Stimulated activated naive CD8-positive, alpha-beta T cell treated with anti-CD3 and anti-CD28 coated beads, Interleukin-15, amount 100 ng/mL, for 72 hours (primary cell): ENCODE data around the gene NKD1.

Source experiments
- ATAC-seq: fragments of 150-1000 bp; cut with Tn5 transposase; 2 replicates; pipeline ENCODE4 v1.10.0; 2021; ENCODE audit warnings: mild to moderate bottlenecking, moderate library complexity
- DNase-seq, 2 donors: peaks; one replicate each; pipeline ENCODE4 v3.0.0; 2021 to 2022
- H3K27ac Mint-ChIP-seq, 2 donors: one replicate each; pipeline ENCODE4 v1.8.0; 2022; ENCODE audit warnings: mild to moderate bottlenecking in 2 of 2, mixed read lengths in 2 of 2, moderate library complexity in 2 of 2
- H3K27me3 Mint-ChIP-seq: one replicate; pipeline ENCODE4 v1.8.0; 2022; ENCODE audit warnings: mixed read lengths
- H3K4me1 Mint-ChIP-seq: one replicate; pipeline ENCODE4 v1.8.0; 2022; ENCODE audit warnings: mild to moderate bottlenecking, mixed read lengths
- H3K4me3 Mint-ChIP-seq, 2 donors: one replicate each; pipeline ENCODE4 v1.8.0; 2022; ENCODE audit warnings: mild to moderate bottlenecking in 2 of 2, mixed read lengths in 2 of 2, moderate library complexity in 1 of 2
- H3K9me3 Mint-ChIP-seq, 2 donors: one replicate each; pipeline ENCODE4 v1.8.0; 2022; ENCODE audit warnings: mixed read lengths in 2 of 2

Gene NKD1

DNA sequence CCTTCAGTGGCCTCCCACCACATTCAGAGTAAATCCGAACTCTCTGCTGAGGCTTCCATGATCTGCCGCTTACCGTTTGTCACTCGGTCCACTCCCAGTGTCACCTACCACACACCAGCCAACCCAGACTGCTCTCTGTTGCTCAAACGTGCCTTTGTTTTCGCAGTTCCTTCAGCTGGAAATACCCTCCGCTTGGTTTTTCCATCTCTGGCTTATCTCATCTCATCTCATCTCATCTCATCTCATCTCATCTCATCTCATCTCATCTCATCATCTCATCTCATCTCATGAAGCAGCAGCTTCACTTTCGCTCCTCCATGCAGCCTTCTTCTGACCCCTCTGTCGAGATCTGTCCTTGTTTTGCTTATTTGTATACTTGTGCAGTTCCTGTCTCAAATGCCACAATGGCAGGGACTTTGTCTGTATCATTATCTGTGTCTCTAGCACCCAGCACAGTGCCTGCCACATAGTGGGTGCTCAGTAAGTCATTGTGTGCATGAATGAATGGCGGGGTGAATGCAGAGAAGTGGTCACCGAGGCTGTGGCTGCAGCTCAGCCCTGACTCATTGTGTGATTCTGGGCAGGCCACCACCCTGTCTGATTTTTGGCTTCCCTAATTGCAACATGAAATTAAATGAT lies 136.7 kb downstream of the NKD1 start:
- peak overlapping the region; percentile 59 to 79 for H3K4me3 Mint-ChIP-seq
- peaks cover 63% of the 10 kb centered on the region for H3K4me1 Mint-ChIP-seq
- H3K9me3 Mint-ChIP-seq, result no peaks in the 10 kb centered on the region
- peak in 1 of 2 donors; percentile 65 for DNase-seq
- peak; percentile 72 for ATAC-seq
- peak overlapping the region; percentile 3 to 89 for H3K27ac Mint-ChIP-seq
- no peaks in the 10 kb centered on the region for H3K27me3 Mint-ChIP-seq

DNA sequence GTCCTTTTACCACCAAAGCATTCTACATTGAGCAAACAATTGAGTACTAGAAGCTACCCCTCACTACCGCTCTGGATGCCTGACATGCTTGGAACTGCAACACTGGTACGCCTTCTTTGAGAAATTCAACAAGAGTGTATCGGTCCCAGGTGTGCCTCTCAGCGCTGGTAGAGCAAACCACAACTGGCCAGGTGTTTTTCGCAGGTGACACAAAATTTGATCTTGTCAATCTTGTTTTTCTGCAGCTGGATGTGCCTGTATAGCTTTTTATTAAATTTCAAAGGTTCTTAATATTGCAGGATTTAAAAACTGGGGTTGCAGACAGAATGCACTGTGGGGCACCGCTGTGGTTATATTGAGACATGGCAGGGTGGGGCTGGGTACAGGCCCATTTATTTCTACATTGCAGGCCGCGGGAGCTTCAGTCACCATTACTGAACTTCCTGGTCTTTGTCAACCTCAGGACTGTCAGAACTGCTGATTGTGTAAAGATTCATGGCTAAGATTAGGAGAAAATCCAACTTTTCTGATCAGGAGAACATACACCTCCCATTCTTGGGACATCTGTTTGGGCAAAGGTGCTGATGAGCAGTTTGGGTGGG lies 137.4 kb downstream of the NKD1 start:
- DNase-seq, result no peak
- Mint-ChIP-seq H3K9me3 (no peaks in the 10 kb centered on the region), H3K27me3 (no peaks in the 10 kb centered on the region), H3K4me1 (peaks cover 57% of the 10 kb centered on the region), H3K27ac (peak overlapping the region; percentile 3 to 17), H3K4me3 (peak overlapping the region; percentile 59 to 79)
- no peak for ATAC-seq

DNA sequence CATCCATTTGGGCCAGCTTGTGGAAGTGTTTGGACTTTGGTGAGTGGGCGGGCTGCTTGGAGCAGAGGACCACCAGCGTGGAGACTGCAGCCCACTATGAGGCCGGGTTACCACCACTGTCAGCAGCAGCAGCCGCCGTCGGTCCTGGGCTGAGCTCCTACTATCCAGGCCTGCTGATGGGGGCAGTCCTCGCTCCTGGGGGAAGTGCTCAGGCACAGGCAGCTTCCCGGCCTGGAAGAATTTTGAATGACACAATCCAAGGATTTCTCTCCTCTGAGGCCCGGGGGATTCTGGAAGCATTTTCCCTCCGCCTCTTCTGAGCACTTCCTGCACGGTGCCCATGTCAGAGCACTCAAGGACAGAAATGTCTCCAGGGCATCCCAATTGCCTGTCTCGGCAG lies 139.9 kb downstream of the NKD1 start:
- no peak for DNase-seq
- ATAC-seq, result no peak
- Mint-ChIP-seq H3K27me3 (peaks cover 11% of the 10 kb centered on the region), H3K27ac (no peak overlapping the region), H3K4me1 (peaks cover 48% of the 10 kb centered on the region), H3K9me3 (no peaks in the 10 kb centered on the region), H3K4me3 (no peak overlapping the region)

DNA sequence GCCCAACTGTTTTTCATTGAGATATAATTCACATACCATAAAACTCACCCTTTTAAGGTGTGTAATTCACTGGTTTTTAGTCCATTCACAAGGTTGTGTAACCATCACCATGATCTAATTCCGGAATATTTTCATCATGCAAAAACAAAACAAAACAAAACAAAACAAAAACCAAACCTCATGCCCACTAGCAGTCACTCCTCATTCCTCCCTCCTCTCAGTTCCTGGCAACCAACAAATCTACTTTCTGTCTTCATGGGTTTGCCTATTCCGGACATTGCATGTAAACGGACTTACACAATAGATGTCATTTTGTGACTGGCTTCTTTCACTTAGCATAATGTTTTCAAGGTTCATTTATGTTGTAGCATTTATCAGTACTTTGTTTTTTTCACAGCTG lies 140.7 kb downstream of the NKD1 start:
- peaks cover 13% of the 10 kb centered on the region for H3K27me3 Mint-ChIP-seq
- no peaks in the 10 kb centered on the region for H3K9me3 Mint-ChIP-seq
- no peak overlapping the region for H3K27ac Mint-ChIP-seq
- no peak overlapping the region for H3K4me3 Mint-ChIP-seq
- H3K4me1 Mint-ChIP-seq, result peaks cover 45% of the 10 kb centered on the region
- no peak for DNase-seq
- ATAC-seq, result no peak

DNA sequence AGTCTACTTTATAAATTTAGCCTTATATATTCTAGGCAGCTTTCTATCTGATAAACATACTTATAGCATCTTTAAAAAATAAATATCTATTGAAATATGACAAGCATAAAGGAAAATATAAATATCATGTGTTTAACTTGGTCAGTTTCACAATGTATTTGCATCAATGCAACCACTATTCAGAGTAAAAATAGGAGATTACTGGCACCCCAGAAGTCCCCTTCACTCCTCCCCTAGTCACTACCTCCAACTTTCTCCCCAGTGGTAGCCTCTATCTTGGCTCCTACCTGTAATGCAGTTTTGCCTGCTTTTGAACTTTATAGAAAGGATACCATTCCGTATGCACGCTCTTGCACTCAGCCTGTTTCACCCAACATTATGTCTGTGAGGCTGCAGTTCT lies 142.0 kb downstream of the NKD1 start:
- Mint-ChIP-seq H3K4me3 (no peak overlapping the region), H3K27ac (no peak overlapping the region), H3K4me1 (peaks cover 45% of the 10 kb centered on the region), H3K27me3 (peaks cover 26% of the 10 kb centered on the region), H3K9me3 (no peaks in the 10 kb centered on the region)
- DNase-seq (no peak), ATAC-seq (no peak)

DNA sequence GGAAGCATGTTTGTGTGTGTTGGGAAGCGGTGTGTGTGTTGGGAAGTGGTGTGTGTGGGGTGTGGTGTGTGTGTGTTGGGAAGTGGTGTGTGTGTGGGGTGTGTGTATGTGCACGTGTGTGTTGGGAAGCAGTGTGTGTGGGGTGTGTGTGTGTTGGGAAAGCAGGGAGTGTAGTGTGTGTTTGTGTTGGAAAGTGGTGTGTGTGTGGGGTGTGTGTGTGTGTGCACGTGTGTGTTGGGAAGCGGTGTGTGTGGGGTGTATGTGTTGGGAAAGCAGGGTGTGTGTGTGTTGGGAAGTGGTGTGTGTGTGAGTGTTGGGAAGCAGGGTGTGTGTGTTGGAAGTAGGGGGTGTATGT lies 144.4 kb downstream of the NKD1 start:
- Mint-ChIP-seq H3K27ac (no peak overlapping the region), H3K9me3 (no peaks in the 10 kb centered on the region), H3K4me3 (peak overlapping the region; percentile 64 to 65), H3K27me3 (peaks cover 26% of the 10 kb centered on the region), H3K4me1 (peaks cover 61% of the 10 kb centered on the region)
- DNase-seq (no peak), ATAC-seq (no peak)

DNA sequence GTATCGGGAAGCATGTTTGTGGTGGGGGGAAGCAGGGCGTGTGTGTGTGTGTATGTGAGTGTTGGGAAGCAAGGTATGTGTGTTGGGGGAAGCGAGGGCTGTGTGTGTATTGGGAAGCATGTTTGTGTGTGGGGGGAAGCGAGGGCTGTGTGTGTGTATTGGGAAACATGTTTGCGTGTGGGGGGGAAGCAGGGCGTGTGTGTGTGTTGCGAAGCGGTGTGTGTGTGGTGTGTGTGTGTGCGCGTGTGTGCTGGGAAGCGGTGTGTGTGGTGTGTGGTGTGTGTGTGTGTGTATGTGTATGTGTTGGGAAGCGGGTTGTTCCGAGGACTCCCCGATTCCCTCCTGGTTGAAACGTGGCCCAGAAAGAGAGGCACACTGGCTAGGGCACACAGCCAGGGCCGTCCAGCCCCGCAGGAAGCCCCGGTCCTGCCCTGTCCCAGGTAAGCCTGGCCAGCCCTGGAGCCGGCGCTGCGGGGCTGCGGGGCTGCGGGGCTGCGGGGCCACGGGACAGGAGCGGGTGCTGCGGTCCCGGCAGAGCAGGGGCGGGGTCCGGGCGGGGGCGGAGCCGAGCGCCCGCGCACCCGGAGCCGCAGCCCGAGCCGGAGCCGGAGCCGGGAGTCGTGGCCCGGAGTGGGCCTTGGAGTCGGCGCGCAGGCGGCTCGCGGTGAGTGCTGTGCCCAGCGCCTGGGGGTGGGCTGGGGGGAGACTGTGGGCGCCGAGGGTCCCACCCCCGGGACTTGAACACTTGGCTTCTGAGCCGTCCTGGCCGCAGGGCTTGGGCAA lies 145.0 kb downstream of the NKD1 start, which contains the start of gene NOD2:
NOD2 (plus strand) TSS at position 608 of the 783 bp plus-strand sequence. CDS start 5,890 bp downstream, outside the sequence.
- no peaks in the 10 kb centered on the region for H3K9me3 Mint-ChIP-seq
- peaks cover 67% of the 10 kb centered on the region for H3K4me1 Mint-ChIP-seq
- peaks cover 26% of the 10 kb centered on the region for H3K27me3 Mint-ChIP-seq
- H3K4me3 Mint-ChIP-seq, result peak within 1 kb of the TSS; percentile 68 to 79
- peak; percentile 61 for ATAC-seq
- peak within 1 kb of the TSS; percentile 8 to 38 for H3K27ac Mint-ChIP-seq
- DNase-seq, result no peak

DNA sequence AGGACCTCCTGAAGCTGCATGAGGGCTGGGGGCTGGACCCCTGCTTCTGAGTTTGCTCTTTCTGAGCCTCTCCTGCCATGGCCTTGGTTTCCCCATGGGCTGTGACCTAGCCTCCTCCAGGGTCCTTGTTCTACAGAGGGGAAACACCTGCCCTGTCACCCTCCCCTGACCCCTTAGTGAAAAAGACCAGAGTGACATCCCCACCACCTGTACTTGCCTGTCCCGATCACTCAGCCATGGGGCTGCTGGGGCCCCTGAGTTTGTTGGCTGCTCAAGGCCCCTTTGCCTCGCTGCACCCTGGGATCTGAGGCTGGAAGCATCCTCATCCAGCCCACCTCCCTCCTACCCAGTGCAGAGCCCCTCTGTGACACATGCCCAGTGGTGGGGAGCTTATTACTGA lies 146.0 kb downstream of the NKD1 start:
- Mint-ChIP-seq H3K27ac (no peak overlapping the region), H3K4me1 (peaks cover 72% of the 10 kb centered on the region), H3K9me3 (no peaks in the 10 kb centered on the region), H3K27me3 (peaks cover 26% of the 10 kb centered on the region), H3K4me3 (peak overlapping the region; percentile 68 to 79)
- DNase-seq (no peak), ATAC-seq (no peak)

DNA sequence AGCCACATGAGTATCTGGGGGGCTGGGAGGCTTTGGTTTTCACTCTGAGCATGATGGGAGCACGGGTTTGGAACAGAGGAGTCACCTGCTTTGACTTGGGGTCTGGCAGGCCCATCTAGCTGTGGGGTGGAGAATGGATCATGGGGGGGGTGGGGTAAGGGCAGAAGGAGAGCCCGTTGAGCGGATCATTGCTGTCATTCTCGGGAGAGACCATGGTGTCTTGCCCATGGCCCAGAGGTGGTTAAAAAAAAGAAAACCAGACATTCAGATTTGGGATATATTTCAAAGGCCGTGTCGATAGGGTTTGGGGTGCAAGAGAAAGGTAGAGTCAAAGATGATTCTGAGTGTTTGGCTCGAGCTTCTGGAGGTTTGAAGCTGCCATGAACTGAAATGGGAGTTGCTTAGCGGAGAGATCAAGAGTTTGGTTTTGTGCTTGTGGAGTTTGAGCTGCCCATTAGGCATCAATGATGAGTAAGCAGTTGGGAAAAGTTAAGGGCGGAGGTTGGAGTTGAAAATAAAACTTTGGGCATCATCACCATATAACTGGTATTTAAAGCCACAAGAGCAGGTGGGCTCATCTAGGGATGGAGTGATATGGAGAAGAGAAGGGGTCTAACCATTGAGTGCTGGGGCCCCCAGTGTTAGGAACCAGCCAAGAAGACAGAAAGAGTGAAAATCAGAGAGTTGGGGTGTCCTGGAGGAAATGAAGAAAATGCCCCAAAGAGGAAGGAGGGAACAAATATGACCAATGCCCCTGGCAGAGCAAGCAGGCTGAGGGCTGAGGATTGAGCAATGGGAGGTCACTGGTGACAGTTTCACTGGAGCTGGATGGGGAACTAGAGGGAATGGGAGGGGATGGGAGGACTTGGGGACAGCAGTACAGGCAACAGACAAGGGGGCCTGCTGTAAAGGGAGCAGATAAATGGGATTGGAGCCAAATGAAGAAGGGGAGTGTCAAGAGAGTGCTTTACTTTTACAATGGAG lies 147.1 kb downstream of the NKD1 start:
- DNase-seq, result no peak
- no peak for ATAC-seq
- no peak overlapping the region for H3K4me3 Mint-ChIP-seq
- peaks cover 79% of the 10 kb centered on the region for H3K4me1 Mint-ChIP-seq
- no peaks in the 10 kb centered on the region for H3K9me3 Mint-ChIP-seq
- peaks cover 26% of the 10 kb centered on the region for H3K27me3 Mint-ChIP-seq
- H3K27ac Mint-ChIP-seq, result peak overlapping the region in 1 of 2 donors; percentile 40

DNA sequence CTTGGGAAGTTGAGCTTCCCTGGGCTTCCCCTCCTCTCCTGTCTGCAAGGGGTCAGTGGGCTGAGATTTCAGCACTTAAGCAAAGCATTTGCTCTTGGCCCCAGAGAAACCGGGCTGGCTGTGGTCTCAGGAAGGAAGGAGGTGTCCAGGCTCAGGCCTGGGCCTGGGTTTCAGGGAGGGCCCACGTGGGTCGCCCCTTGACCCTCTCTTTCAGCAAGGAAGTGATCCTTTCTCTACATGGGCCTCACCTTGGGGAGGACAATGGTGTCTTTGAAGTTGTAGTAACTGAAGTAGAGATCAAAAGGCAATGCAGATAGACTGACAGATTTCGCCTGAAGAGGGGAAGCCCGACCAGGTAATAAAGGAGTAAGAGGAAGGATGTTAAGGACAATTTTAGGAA lies 147.9 kb downstream of the NKD1 start:
- no peak for ATAC-seq
- H3K4me3 Mint-ChIP-seq, result peak overlapping the region; percentile 2 to 13
- peaks cover 82% of the 10 kb centered on the region for H3K4me1 Mint-ChIP-seq

DNA sequence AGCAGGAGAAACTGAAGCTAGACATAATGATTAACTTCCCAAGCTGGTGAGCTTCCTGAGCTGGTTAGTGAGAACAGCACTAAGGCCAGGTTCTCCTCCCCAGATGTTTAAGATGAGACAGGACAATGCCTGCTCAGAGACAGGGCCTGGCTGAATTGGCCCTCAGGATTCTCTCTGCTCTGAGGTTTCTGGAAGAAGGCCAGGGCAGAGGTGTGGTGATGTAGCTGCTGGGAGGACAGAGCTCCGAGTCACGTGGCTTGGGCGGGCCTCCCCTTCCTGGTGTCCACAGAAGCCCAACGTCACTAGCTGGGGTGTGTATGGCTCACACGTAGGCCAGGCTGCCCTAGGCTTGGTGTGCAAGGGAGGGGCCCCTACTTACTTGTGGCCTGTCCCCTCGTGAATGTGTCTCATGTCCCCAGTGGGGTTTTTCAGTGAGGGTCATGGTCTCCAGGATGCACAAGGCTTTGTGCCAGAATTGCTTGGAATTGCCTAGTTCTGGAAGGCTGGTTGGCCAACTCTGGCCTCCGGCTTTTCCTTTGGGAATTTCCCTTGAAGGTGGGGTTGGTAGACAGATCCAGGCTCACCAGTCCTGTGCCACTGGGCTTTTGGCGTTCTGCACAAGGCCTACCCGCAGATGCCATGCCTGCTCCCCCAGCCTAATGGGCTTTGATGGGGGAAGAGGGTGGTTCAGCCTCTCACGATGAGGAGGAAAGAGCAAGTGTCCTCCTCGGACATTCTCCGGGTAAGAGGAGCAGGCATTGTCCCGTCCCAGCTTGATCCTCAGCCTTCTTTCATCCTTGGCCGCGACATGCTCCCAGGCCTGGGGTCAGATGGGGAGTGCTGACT lies 148.6 kb downstream of the NKD1 start:
- H3K27ac Mint-ChIP-seq, result no peak overlapping the region
- H3K27me3 Mint-ChIP-seq, result peaks cover 26% of the 10 kb centered on the region
- ATAC-seq (peak; percentile 29), DNase-seq (peak in 1 of 2 donors; percentile 25)
- H3K9me3 Mint-ChIP-seq, result no peaks in the 10 kb centered on the region
- H3K4me3 Mint-ChIP-seq, result peak overlapping the region; percentile 13 to 80
- peaks cover 82% of the 10 kb centered on the region for H3K4me1 Mint-ChIP-seq

More for the DNA sequence above, 147.9 kb downstream of the NKD1 start:
- H3K9me3 Mint-ChIP-seq, result no peaks in the 10 kb centered on the region
- DNase-seq, result no peak
- peaks cover 26% of the 10 kb centered on the region for H3K27me3 Mint-ChIP-seq
- peak overlapping the region in 1 of 2 donors; percentile 19 for H3K27ac Mint-ChIP-seq

DNA sequence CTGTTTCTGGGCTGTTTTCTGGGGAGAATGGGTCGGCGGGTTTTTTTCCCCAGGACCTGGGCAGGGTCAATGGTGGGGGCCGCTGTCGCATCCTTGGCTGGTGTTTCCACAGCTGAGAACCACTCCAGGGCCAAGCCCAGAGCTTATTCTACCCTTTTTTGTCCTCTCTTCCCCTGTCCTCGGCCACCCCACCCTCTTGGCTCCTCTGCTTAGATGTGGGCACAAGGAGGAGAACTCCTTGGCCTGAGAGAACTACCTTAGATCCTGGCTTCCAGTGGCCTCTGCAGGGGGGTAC lies 149.2 kb downstream of the NKD1 start:
- ATAC-seq, result no peak
- DNase-seq, result no peak
- peak overlapping the region in 1 of 2 donors; percentile 93 for H3K27ac Mint-ChIP-seq
- peaks cover 78% of the 10 kb centered on the region for H3K4me1 Mint-ChIP-seq
- no peaks in the 10 kb centered on the region for H3K9me3 Mint-ChIP-seq
- H3K4me3 Mint-ChIP-seq, result peak overlapping the region; percentile 68 to 80
- peaks cover 22% of the 10 kb centered on the region for H3K27me3 Mint-ChIP-seq

DNA sequence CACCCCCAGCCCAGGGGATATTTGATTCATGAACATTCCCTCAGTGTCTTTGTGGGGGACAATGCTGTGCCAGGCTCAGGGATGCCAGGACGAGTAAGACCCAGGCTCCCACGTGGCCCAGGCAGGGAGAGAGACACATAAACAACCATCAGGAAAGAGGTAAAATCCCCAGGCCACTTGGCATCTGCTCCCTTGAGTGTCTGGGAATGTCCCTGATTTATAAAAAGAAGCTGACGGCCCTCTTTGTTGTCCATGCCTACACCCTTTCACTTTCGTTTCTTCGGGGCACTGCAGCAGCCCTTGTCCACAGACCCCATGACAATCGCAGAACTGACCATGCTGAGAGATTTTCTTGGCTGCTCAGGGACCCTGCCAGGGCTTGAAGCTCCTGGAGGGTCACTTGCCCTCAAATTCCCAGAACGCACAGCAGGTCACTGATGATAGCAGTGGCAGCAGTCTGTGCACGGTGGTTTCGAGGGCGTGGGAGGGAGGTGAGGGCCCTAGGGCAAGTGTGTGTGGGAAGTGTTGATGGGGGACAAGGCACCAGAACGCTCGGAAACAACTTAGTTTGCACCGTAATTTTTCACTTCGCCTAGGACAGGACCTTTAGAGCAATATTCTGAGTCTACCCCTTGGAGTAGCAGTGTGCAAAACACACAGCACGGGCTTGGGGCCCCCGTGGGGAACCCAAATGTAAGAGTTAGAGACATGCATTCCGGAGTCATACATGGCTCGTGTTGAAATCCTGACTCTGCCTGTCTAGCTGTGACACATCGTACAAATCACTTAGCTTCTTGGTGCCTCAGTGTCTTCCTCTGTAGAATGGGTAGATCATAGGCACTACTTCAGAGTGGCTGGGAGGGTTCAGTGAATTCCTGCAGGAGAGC lies 149.9 kb downstream of the NKD1 start:
- Mint-ChIP-seq H3K27me3 (peaks cover 14% of the 10 kb centered on the region), H3K27ac (peak overlapping the region; percentile 50 to 93), H3K4me3 (peak overlapping the region; percentile 68 to 80), H3K9me3 (no peaks in the 10 kb centered on the region), H3K4me1 (peaks cover 71% of the 10 kb centered on the region)
- DNase-seq, result no peak
- ATAC-seq, result peak; percentile 29
